ENCODE data around the gene CECR2. TPM values are rescaled to one million over a fixed set of nuclear protein-coding genes. Genes with fewer than 3 reads are reported as not detected.

The CECR2 gene
- 0.42 TPM for total RNA-seq
- 0.27 TPM for polyA plus RNA-seq
- long read RNA-seq, donor 1: 0 reads
- long read RNA-seq, donor 2: 0 reads
- long read RNA-seq, donor 3: 0 reads
- long read RNA-seq, donor 4: 0 reads
- long read RNA-seq, donor 5: 0 reads
- long read RNA-seq, donor 6: 0 reads
- long read RNA-seq, donor 7: 0 reads
- long read RNA-seq, donor 8: 0 reads
- long read RNA-seq, donor 9: 0 reads
- long read RNA-seq, donor 10: 0 reads

DNA sequence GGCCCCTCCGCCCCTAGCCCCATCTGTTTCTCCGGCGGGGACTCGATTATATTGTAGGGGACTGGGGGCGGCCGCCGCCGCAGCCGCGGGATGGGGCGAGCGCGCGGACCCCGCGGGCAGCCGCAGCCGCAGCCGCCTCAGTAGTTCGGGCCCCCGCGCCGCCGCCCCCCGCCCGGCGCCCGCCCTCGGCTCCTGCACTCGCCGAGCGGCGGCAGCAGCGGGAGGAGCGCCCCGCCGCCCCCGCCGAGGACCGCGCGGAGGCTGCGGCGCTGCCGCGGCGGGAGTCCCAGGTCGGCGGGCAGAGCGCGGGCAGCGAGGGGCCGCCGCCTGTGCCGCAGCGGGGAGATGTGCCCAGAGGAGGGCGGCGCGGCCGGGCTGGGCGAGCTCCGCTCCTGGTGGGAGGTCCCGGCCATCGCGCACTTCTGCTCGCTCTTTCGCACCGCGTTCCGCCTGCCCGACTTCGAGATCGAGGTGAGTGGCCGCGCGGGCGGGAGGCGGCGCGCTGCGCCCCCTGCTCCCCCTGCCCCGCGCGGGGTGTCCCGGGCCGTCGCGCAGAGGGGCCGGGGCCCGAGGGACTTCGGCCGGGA lies at the start of gene CECR2:
TSS of gene CECR2 (plus strand) at position 22 of the 587 bp plus-strand sequence. CDS start at position 346, 324 bp downstream.
- DNase-seq (ENCODE audit: low read depth in 6 of 9, low spot score in 9 of 9): peak in 2 of 9 donors; percentile 14 to 38
- Histone ChIP-seq H3K9me3 (ENCODE audit: control insufficient read depth in 2 of 2, insufficient read depth in 1 of 2, low read length in 1 of 2) (no peaks in the 10 kb centered on the region), H3K27ac (ENCODE audit: low read depth in 1 of 2, low read length in 1 of 2) (no peak within 1 kb of the TSS), H3K27me3 (ENCODE audit: control insufficient read depth in 2 of 2, insufficient read depth in 1 of 2, low read length in 1 of 2) (peaks cover 67 to 72% of the 10 kb centered on the region in 2 donors), H3K4me1 (ENCODE audit: control insufficient read depth in 2 of 2, insufficient read depth in 2 of 2, low read length in 2 of 2) (peaks cover 10 to 11% of the 10 kb centered on the region in 2 donors), H3K36me3 (ENCODE audit: control insufficient read depth in 2 of 2, insufficient read depth in 2 of 2, low read length in 1 of 2) (no peaks in the 10 kb centered on the region), H3K4me3 (ENCODE audit: low read length in 2 of 2) (peak within 1 kb of the TSS; percentile 18 to 62)
- WGBS: under 1% methylated on average over 92 of the region's 92 CpGs

DNA sequence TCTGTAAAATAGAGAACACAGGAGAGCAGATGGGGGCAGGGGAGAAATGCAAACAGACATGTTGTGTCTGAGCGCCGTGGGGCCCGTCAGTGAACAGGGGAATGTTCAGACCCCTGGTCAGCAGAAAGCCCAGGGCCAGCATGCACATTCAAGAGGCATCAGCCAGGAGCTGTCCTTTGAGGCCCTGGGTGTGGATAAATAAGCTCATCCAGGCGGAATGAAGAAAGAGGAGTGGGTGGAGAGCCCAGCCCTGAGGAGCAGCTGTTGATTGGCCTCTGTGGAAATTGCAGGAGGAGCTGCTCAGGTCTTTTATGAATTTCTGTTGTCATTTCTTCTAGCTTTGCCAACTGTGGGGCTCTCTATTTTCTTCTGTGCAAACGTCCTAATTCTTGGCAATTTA lies 49.7 kb upstream of the CECR2 start:
- Histone ChIP-seq H3K4me3 (ENCODE audit: low read length in 2 of 2) (no peak overlapping the region), H3K9me3 (ENCODE audit: control insufficient read depth in 2 of 2, insufficient read depth in 1 of 2, low read length in 1 of 2) (no peaks in the 10 kb centered on the region), H3K27ac (ENCODE audit: low read depth in 1 of 2, low read length in 1 of 2) (no peak overlapping the region), H3K36me3 (ENCODE audit: control insufficient read depth in 2 of 2, insufficient read depth in 2 of 2, low read length in 1 of 2) (no peaks in the 10 kb centered on the region), H3K4me1 (ENCODE audit: control insufficient read depth in 2 of 2, insufficient read depth in 2 of 2, low read length in 2 of 2) (no peaks in the 10 kb centered on the region), H3K27me3 (ENCODE audit: control insufficient read depth in 2 of 2, insufficient read depth in 1 of 2, low read length in 1 of 2) (no peaks in the 10 kb centered on the region)
- 89% methylated on average over 5 of the region's 5 CpGs for WGBS
- DNase-seq (ENCODE audit: low read depth in 6 of 9, low spot score in 9 of 9): no peak

DNA sequence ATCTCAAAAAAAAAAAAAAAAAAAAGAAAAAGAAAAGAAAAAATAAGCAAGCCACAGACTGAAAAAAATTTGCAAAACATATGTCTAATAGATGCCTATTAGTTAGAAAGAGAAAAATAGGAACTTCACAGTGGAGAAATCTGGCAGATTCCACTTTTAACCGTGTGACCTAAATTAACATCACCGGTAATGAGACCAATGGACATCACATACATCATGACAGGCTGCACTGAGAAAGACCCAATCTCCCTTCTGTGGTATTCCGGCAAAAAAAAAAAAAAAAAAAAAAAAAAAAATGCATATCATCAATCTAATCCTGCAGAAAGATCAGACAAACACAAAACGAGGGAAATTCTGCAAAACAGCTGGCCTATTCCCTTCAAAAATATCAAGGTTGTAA lies 46.7 kb upstream of the CECR2 start:
- Histone ChIP-seq H3K9me3 (ENCODE audit: control insufficient read depth in 2 of 2, insufficient read depth in 1 of 2, low read length in 1 of 2) (no peaks in the 10 kb centered on the region), H3K27ac (ENCODE audit: low read depth in 1 of 2, low read length in 1 of 2) (no peak overlapping the region), H3K36me3 (ENCODE audit: control insufficient read depth in 2 of 2, insufficient read depth in 2 of 2, low read length in 1 of 2) (no peaks in the 10 kb centered on the region), H3K4me3 (ENCODE audit: low read length in 2 of 2) (no peak overlapping the region), H3K4me1 (ENCODE audit: control insufficient read depth in 2 of 2, insufficient read depth in 2 of 2, low read length in 2 of 2) (no peaks in the 10 kb centered on the region), H3K27me3 (ENCODE audit: control insufficient read depth in 2 of 2, insufficient read depth in 1 of 2, low read length in 1 of 2) (no peaks in the 10 kb centered on the region)
- no peak for DNase-seq (ENCODE audit: low read depth in 6 of 9, low spot score in 9 of 9)
- 65% methylated on average over 4 of the region's 4 CpGs for WGBS

DNA sequence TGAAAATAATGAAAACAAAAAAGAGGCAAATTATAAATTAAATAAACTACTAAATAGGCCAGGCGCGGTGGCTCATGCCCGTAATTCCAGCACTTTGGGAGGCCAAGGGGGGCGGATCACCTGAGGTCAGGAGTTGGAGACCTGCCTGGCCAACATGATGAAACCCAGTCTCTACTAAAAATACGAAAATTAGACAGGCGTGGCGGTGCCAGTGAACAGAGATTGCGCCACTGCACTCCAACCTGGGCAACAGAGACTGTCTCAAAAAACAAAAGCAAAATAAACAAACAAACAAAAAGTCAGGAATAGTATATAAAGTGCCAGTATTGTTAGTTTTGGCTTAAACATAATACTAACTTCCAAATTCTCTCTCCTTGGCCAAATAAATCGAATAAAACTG lies 37.6 kb upstream of the CECR2 start:
- Histone ChIP-seq H3K36me3 (ENCODE audit: control insufficient read depth in 2 of 2, insufficient read depth in 2 of 2, low read length in 1 of 2) (no peaks in the 10 kb centered on the region), H3K27ac (ENCODE audit: low read depth in 1 of 2, low read length in 1 of 2) (no peak overlapping the region), H3K27me3 (ENCODE audit: control insufficient read depth in 2 of 2, insufficient read depth in 1 of 2, low read length in 1 of 2) (no peaks in the 10 kb centered on the region), H3K4me1 (ENCODE audit: control insufficient read depth in 2 of 2, insufficient read depth in 2 of 2, low read length in 2 of 2) (no peaks in the 10 kb centered on the region), H3K4me3 (ENCODE audit: low read length in 2 of 2) (no peak overlapping the region), H3K9me3 (ENCODE audit: control insufficient read depth in 2 of 2, insufficient read depth in 1 of 2, low read length in 1 of 2) (no peaks in the 10 kb centered on the region)
- 97% methylated on average over 9 of the region's 9 CpGs for WGBS
- no peak for DNase-seq (ENCODE audit: low read depth in 6 of 9, low spot score in 9 of 9)

DNA sequence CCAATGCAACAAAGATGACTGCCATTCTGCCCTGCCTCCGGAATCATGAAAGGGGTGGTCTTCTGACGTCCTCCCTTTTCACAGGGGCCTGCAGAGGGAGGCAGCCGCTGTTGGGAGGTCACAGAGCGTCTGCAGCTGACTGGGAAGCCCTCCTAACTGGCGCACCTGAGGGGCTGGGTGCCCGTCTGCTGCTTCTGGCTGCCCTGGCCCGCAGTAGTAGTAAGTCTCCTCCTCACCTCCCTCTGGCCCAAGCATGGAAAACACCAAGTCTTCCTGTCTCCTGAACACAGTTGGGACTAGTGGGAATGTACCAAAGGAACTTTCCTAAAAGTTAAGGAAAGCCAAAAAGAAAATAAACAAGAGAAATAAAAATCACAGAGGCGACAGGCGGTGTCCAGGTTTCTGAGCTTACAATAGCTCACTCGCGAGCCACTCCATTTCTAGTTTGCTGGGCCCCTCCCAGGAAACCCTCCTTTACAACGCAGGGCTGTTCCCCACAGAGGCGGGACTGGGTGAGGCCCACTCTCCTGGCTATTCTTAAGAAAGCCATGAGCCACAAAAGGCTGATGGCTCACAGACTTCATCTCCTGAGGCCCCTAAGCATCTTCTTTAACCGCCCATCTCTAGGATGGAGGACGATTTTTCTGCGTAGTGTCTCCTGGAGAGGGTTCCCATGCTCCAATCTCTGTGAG lies 37.0 kb upstream of the CECR2 start:
- whole genome bisulfite sequencing: 90% methylated on average over 16 of the region's 16 CpGs

DNA sequence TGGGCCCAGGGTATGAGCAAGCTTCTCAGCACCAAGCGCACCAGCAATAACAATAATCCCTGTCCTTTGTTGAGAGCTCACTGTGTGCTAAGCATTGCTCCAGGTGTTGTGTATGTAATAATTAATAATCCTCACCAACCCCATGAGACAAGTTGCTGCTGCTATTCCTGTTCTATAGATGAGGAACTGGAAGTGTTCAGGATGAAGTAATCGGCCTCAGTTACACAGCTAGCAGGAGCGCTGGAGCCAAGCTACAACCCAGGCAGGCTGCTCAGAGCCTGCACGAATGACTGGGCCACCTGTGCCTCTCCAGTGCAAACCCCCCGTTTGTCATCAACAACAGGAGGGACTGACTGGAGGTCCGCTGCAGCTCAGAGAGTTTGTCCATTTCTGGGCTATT lies 35.2 kb upstream of the CECR2 start:
- Histone ChIP-seq H3K36me3 (ENCODE audit: control insufficient read depth in 2 of 2, insufficient read depth in 2 of 2, low read length in 1 of 2) (no peaks in the 10 kb centered on the region), H3K4me3 (ENCODE audit: low read length in 2 of 2) (no peak overlapping the region), H3K9me3 (ENCODE audit: control insufficient read depth in 2 of 2, insufficient read depth in 1 of 2, low read length in 1 of 2) (no peaks in the 10 kb centered on the region), H3K27ac (ENCODE audit: low read depth in 1 of 2, low read length in 1 of 2) (no peak overlapping the region), H3K4me1 (ENCODE audit: control insufficient read depth in 2 of 2, insufficient read depth in 2 of 2, low read length in 2 of 2) (no peaks in the 10 kb centered on the region), H3K27me3 (ENCODE audit: control insufficient read depth in 2 of 2, insufficient read depth in 1 of 2, low read length in 1 of 2) (peaks cover 0 to 2% of the 10 kb centered on the region in 2 donors)
- WGBS: 93% methylated on average over 6 of the region's 6 CpGs
- no peak for DNase-seq (ENCODE audit: low read depth in 6 of 9, low spot score in 9 of 9)

More for the DNA sequence above, 37.0 kb upstream of the CECR2 start:
- no peaks in the 10 kb centered on the region for H3K27me3 ChIP-seq (ENCODE audit: control insufficient read depth in 2 of 2, insufficient read depth in 1 of 2, low read length in 1 of 2)
- H3K36me3 ChIP-seq (ENCODE audit: control insufficient read depth in 2 of 2, insufficient read depth in 2 of 2, low read length in 1 of 2): no peaks in the 10 kb centered on the region
- no peaks in the 10 kb centered on the region for H3K9me3 ChIP-seq (ENCODE audit: control insufficient read depth in 2 of 2, insufficient read depth in 1 of 2, low read length in 1 of 2)
- no peak overlapping the region for H3K27ac ChIP-seq (ENCODE audit: low read depth in 1 of 2, low read length in 1 of 2)
- DNase-seq (ENCODE audit: low read depth in 6 of 9, low spot score in 9 of 9): no peak
- H3K4me1 ChIP-seq (ENCODE audit: control insufficient read depth in 2 of 2, insufficient read depth in 2 of 2, low read length in 2 of 2): no peaks in the 10 kb centered on the region
- no peak overlapping the region for H3K4me3 ChIP-seq (ENCODE audit: low read length in 2 of 2)

DNA sequence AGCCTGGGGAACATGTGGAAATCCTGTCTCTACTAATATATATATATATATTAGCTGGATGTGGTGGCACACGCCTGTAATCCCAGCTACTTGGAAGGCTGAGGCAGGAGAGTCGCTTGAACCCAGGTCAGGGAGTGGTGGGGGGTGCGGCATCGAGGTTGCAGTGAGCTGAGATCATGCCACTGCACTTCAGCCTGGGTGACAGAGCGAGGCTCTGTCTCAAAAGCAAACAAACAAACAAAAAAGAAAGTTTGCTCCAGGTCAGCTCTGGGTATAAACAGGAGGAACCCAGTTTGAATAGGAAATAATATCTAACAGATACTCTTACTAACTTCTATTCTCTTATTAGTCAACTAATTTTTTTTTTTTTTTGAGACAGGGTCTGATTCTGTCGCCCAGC lies 34.3 kb upstream of the CECR2 start:
- Histone ChIP-seq H3K27me3 (ENCODE audit: control insufficient read depth in 2 of 2, insufficient read depth in 1 of 2, low read length in 1 of 2) (peaks cover 0 to 2% of the 10 kb centered on the region in 2 donors), H3K27ac (ENCODE audit: low read depth in 1 of 2, low read length in 1 of 2) (no peak overlapping the region), H3K9me3 (ENCODE audit: control insufficient read depth in 2 of 2, insufficient read depth in 1 of 2, low read length in 1 of 2) (no peaks in the 10 kb centered on the region), H3K36me3 (ENCODE audit: control insufficient read depth in 2 of 2, insufficient read depth in 2 of 2, low read length in 1 of 2) (no peaks in the 10 kb centered on the region), H3K4me3 (ENCODE audit: low read length in 2 of 2) (no peak overlapping the region), H3K4me1 (ENCODE audit: control insufficient read depth in 2 of 2, insufficient read depth in 2 of 2, low read length in 2 of 2) (no peaks in the 10 kb centered on the region)
- DNase-seq (ENCODE audit: low read depth in 6 of 9, low spot score in 9 of 9): no peak
- 84% methylated on average over 6 of the region's 6 CpGs for WGBS

DNA sequence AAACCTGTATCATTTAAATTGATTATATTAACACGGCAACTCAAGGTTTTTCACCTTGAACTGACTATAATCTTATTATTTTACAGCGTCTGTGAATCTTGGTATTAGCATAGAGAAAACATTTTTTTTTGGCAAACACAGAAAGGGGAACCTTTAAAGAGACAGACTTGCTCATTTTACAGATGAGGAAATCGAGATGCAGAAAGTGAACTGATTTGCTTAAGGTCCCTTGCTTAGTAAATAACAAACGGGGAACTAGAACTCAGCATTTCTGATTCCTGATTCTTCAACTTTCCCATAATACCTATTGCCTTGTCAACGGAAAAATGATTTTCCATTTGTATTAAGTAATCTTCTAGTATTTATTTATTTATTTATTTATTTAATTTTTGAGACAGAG lies 33.2 kb upstream of the CECR2 start:
- Histone ChIP-seq H3K4me1 (ENCODE audit: control insufficient read depth in 2 of 2, insufficient read depth in 2 of 2, low read length in 2 of 2) (no peaks in the 10 kb centered on the region), H3K27ac (ENCODE audit: low read depth in 1 of 2, low read length in 1 of 2) (no peak overlapping the region), H3K9me3 (ENCODE audit: control insufficient read depth in 2 of 2, insufficient read depth in 1 of 2, low read length in 1 of 2) (no peaks in the 10 kb centered on the region), H3K27me3 (ENCODE audit: control insufficient read depth in 2 of 2, insufficient read depth in 1 of 2, low read length in 1 of 2) (peaks cover 0 to 2% of the 10 kb centered on the region in 2 donors), H3K4me3 (ENCODE audit: low read length in 2 of 2) (no peak overlapping the region), H3K36me3 (ENCODE audit: control insufficient read depth in 2 of 2, insufficient read depth in 2 of 2, low read length in 1 of 2) (no peaks in the 10 kb centered on the region)
- 59% methylated on average over 5 of the region's 5 CpGs for WGBS
- DNase-seq (ENCODE audit: low read depth in 6 of 9, low spot score in 9 of 9): no peak

DNA sequence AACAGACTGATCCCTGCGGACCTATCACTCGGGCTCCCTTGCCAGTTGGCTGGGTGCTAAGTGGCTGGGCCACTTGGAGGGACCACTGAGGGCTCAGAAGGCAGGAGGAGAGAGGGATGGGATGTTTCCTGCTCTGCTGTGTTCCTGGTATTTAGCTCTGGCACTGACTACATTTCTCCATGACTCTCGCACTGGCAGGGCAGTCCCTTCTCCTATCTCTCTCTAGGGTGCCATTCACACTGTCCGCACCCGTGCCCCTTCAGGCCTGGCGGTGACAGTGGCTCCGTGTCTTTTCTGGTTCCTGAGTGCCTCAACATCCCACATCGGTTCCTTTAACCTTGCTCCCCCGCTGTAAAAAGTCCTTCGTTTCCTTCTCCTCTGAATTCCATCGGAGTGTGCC lies 31.6 kb upstream of the CECR2 start:
- H3K27me3 ChIP-seq (ENCODE audit: control insufficient read depth in 2 of 2, insufficient read depth in 1 of 2, low read length in 1 of 2): peaks cover 0 to 2% of the 10 kb centered on the region in 2 donors
- WGBS: 95% methylated on average over 11 of the region's 11 CpGs
- no peak overlapping the region for H3K27ac ChIP-seq (ENCODE audit: low read depth in 1 of 2, low read length in 1 of 2)
- no peaks in the 10 kb centered on the region for H3K36me3 ChIP-seq (ENCODE audit: control insufficient read depth in 2 of 2, insufficient read depth in 2 of 2, low read length in 1 of 2)
- DNase-seq (ENCODE audit: low read depth in 6 of 9, low spot score in 9 of 9): no peak
- H3K4me1 ChIP-seq (ENCODE audit: control insufficient read depth in 2 of 2, insufficient read depth in 2 of 2, low read length in 2 of 2): no peaks in the 10 kb centered on the region
- no peak overlapping the region for H3K4me3 ChIP-seq (ENCODE audit: low read length in 2 of 2)
- no peaks in the 10 kb centered on the region for H3K9me3 ChIP-seq (ENCODE audit: control insufficient read depth in 2 of 2, insufficient read depth in 1 of 2, low read length in 1 of 2)
